A549 (cell line): ENCODE measurements around the gene ATAT1.

Source experiments
- CBX2 ChIP-seq: fragments of 200-600 bp; sonication (generic); IDR thresholded peaks from 2 replicates; pipeline ENCODE4 v1.6.1; 2016; ENCODE audit warnings: low read depth, mild to moderate bottlenecking, borderline replicate concordance
- CHD2 ChIP-seq: fragments of 150-350 bp; IDR thresholded peaks from 2 replicates; pipeline ENCODE4 v1.6.1; 2014; ENCODE audit warnings: low read length; ENCODE audit not compliant: partially characterized antibody
- EP300 ChIP-seq, 2 experiments: fragments of >200 bp; sonication (Bioruptor Twin); formaldehyde crosslinking; IDR thresholded peaks; 2 replicates in 1 of 2; 3 replicates in 1 of 2; pipeline ENCODE4 v1.6.1; 2016 to 2017
- FOXS1 ChIP-seq: fragments of 250-450 bp; sonication (Bioruptor Pico); IDR thresholded peaks from 2 replicates; pipeline ENCODE4 v1.5.0; 2020; ENCODE audit warnings: mild to moderate bottlenecking, moderate library complexity
- POLR2A ChIP-seq: IDR thresholded peaks from 2 replicates; pipeline ENCODE4 v1.6.1; 2012; ENCODE audit warnings: mild to moderate bottlenecking, low read length
- RFX5 ChIP-seq: fragments of 450-650 bp; IDR thresholded peaks from 2 replicates; pipeline ENCODE4 v1.7.1; 2014; ENCODE audit warnings: antibody characterized with exemption, mild to moderate bottlenecking, moderate library complexity
- TF ChIP-seq, protein P1 (sequence below): fragments of >200 bp; sonication (Bioruptor Twin); formaldehyde crosslinking; IDR thresholded peaks from 3 replicates; pipeline ENCODE4 v1.5.1; 2016

DNA sequence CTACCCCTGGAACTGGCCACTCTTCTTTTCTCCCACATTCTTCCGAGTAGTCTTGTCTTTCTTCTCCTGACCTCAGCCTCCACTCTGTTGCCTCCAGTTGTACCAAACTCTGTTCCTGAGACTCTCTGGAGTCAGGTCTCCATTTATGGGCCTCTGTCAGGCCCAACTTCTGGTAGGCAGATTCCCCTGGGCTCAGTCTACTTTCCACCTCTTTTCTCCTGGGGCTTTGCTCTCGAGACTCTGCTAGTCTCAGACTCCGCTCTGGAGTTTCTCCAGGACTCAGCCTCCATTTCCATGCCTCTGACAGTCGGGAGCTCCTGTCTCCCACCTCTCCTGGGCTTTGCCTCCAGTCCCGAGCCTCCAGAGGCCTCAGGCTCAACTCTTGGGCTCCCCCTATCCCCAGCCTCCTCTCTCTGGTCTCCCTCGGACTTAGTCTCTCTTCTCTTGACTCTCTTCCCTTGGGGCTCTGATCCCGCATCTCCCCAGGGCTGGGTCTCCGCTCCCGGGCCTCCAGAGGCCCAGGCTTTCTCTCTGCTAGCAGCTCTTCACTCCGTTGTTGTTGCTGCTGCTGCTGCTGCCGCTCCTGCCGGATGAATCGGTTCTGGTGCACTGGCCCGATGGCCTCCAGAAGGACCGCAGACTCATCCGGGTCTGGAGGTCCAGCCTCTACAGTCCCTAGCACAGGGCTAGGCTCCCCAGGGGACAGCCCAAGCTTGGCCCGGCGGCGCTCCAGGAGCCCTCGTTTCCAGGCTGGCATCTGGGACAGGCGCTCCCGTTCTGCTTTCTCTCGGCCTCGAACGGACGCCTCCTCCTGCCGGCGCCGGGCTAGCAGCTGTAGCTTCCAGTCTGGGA, 58.7 kb downstream of the ATAT1 start:
- TF ChIP-seq POLR2A (no peak), RFX5 (no peak), EP300 (IDR thresholded peaks at IDR 0.05) (no peak), CHD2 (no peak), CBX2 (no peak), FOXS1 (CRISPR knock-in tag) (no peak)
- TF ChIP-seq, protein P1, sequence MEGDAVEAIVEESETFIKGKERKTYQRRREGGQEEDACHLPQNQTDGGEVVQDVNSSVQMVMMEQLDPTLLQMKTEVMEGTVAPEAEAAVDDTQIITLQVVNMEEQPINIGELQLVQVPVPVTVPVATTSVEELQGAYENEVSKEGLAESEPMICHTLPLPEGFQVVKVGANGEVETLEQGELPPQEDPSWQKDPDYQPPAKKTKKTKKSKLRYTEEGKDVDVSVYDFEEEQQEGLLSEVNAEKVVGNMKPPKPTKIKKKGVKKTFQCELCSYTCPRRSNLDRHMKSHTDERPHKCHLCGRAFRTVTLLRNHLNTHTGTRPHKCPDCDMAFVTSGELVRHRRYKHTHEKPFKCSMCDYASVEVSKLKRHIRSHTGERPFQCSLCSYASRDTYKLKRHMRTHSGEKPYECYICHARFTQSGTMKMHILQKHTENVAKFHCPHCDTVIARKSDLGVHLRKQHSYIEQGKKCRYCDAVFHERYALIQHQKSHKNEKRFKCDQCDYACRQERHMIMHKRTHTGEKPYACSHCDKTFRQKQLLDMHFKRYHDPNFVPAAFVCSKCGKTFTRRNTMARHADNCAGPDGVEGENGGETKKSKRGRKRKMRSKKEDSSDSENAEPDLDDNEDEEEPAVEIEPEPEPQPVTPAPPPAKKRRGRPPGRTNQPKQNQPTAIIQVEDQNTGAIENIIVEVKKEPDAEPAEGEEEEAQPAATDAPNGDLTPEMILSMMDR = no peak
